LHCN-M2 (cell line): ENCODE measurements around the gene DLX4. TPM values are rescaled to one million over a fixed set of nuclear protein-coding genes. Genes with fewer than 3 reads are reported as not detected.

Experiments
- DNase-seq: peaks from one replicate; pipeline ENCODE4 v3.0.0-alpha.2; 2012; ENCODE audit warnings: low read depth
- total RNA-seq: library from RNA; depleted of rRNA; stranded (reverse); fragments of >200 nt; gene quantifications from 2 replicates; pipeline ENCODE4 v1.2.3, GENCODE V29; 2014

The DLX4 gene
- total RNA-seq, 1 experiment from 2014 or later = 0.06 TPM

GRCh38 chr17:49968405-49969133 is 421 bp upstream of the DLX4 start:
- peak; percentile 59 for DNase-seq

- DNase-seq = no peak
These were observed 902 bp downstream of the DLX4 start for GRCh38 chr17:49969795-49970389.

- no peak for DNase-seq
These were observed 1.5 kb downstream of the DLX4 start for GRCh38 chr17:49970498-49970897.

- DNase-seq = no peak
These were observed 2.3 kb downstream of the DLX4 start for GRCh38 chr17:49971199-49971847.

- DNase-seq = no peak
These were observed 3.0 kb downstream of the DLX4 start for GRCh38 chr17:49971848-49972485.

- DNase-seq = no peak
These were observed 3.7 kb downstream of the DLX4 start for GRCh38 chr17:49972486-49973270.

GRCh38 chr17:49973271-49973615 is 4.3 kb downstream of the DLX4 start:
- no peak for DNase-seq

- no peak for DNase-seq
These were observed 6.5 kb downstream of the DLX4 start for GRCh38 chr17:49975531-49975930.

GRCh38 chr17:49976163-49976827 is 7.3 kb downstream of the DLX4 start:
- DNase-seq = no peak

GRCh38 chr17:49976828-49977202 is 7.8 kb downstream of the DLX4 start:
- no peak for DNase-seq

GRCh38 chr17:49977463-49978389 is 8.7 kb downstream of the DLX4 start:
- DNase-seq = no peak

GRCh38 chr17:49978501-49978900 is 9.5 kb downstream of the DLX4 start:
- no peak for DNase-seq

- DNase-seq = no peak
These were observed 10.9 kb downstream of the DLX4 start for GRCh38 chr17:49979748-49980479.

- DNase-seq = no peak
These were observed 11.8 kb downstream of the DLX4 start for GRCh38 chr17:49980703-49981197.

- no peak for DNase-seq
These were observed 15.3 kb downstream of the DLX4 start for GRCh38 chr17:49984283-49984682.

GRCh38 chr17:49984776-49985175 is 15.8 kb downstream of the DLX4 start:
- no peak for DNase-seq

GRCh38 chr17:49985310-49985990 is 16.5 kb downstream of the DLX4 start:
- no peak for DNase-seq
